HG03139 (cell line): Measurements from ENCODE around the gene EGLN3.
"Not testable (repeated sequence)": the region's sequence is repeated elsewhere in the genome, so short reads cannot be mapped to it uniquely, and the experiment has no call there.

ENCODE experiments used
- ATAC-seq: cut with Tn5 transposase; IDR thresholded peaks from one replicate; pipeline ENCODE4 v1.9.1; 2021; ENCODE audit not compliant: unreplicated experiment

EGLN3 gene

DNA sequence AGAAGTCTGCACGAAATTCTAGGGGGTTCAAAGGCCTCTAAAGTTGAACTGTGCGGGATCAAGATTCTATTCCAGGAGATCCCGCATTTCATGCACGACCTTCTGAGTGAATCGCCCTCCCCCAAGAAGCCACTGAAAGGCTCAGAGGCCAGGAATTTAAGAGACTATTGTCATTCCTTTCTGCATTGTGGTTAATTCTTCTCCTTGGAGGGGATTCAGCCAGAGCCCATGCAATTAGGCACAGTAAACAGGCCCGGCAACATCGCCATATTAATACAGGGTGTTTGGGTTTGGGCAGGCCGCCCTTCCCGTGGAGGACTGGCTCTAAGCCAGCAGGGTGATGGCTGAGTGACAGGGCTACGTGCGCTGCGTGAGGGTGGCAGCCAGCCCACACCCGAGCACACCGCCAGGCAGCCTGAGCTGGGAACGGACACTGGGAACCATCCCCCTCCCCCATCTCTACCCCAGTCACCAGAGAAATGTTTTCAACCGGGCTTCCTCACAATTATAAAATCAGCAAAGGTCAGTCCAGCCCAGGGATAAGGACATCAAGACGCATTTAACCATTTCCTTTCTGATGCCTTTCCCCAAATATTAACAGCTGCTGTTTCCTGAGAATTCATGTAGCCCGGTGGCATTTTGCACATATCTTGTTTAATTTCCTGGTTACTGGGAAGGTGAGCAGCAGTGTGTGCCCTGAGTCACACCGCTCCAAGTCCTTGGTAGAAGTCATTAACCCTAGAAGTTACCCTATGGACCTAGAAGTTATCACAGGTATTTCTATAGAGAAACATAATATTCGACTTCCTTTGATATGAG, 12.5 kb downstream of the EGLN3 start:
- ATAC-seq = no peak

- no peak for ATAC-seq
These were observed 14.5 kb downstream of the EGLN3 start for GRCh38 chr14:33936391-33936790.

- no peak for ATAC-seq
These were observed 15.9 kb downstream of the EGLN3 start for GRCh38 chr14:33934938-33935337.

DNA sequence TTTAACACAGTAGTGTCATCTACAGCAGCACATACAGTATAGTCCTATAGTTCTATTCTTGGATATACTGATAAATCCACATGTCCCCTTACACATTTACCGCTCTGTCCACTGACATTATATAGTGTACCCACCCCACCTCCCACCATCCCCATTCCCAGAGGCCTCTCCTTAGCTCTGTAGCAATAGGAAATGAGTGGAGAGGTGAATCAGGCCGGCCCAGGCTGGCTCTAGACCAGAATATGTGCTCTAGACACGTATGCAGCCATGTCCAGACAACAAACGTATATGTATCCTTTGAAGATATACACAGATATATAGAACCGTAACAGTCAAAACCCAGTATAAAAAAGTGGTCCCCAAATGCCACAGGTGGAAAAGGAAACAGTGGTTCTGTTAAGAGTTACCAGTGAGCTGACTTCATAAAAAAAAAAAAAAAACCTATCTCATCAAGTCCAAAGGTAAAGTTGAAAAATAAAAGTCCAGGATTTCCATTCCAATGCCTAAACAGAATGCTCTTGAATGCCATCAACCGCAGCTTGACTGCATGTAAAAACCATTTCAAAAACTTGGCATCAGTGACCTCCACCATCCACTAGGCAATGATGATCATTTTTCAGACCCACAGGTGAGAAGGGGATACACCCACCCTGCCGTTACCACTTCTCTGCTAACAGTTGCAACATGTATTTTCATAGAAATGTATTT, 16.7 kb downstream of the EGLN3 start:
- ATAC-seq = no peak

DNA sequence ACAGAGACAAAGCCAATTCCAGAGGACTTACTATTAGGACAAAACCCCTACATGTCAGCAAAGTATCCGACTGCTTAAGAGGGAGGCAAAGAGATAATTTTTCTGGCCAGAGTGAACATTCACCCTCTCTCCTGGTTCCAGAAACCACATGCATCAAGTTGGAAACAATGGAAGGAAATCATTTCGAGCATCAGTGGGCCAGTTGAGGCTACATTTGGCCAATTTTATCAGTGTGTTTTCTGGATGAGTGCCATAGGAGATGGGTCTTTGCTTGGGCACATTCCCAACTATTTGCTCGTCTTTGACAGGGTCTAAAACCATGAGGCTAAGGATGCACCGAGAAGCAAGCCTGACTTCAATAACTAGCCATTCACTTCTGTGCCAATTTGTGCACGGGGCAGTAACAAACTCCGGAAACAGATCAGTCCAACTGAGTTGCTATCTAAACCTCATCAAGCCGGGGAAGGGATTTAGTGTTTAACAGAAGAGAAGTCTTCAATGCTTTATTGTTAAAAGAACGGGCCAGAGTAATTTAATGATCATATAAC, 17.4 kb downstream of the EGLN3 start:
- no peak for ATAC-seq

- ATAC-seq = no peak
These were observed 18.1 kb downstream of the EGLN3 start for GRCh38 chr14:33932576-33933345.

GRCh38 chr14:33932033-33932432, 18.8 kb downstream of the EGLN3 start:
- no peak for ATAC-seq

DNA sequence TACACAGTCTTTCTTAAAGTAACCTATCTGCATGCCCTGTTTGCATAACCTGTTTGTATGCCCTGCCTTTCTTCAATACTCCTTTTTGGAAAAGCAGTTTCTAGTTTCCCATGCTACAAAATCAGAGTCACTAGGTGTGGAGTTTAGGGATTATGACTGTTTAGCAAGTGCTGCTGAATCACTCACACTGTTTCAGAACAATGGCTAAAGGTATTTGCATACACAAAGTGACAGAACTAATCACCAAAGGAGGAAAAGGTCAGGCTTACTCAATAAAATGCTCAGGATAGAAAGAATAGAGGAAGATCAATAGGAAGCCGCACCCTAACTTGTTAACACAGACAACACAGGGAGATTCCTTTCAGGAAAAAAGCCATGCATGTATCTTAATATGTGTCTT, 19.4 kb downstream of the EGLN3 start:
- no peak for ATAC-seq

DNA sequence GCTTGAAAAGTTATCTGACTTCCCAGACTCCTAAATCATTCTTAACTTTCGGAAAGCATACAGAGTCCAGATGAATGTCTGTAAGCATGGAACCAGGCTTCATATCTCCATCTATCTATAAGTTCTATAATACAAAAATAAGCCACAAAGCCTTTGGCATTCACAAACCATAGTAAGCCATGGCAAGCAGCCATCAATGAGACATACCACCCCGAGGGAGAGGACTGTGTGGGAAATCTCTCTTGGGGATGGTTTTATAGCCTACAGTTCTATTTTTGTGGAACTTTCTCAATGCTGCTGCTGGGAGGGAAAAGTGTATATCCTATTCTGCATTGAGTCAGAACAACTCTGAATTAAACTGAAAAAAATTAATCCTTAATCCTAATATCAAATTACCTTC, 20.4 kb downstream of the EGLN3 start:
- ATAC-seq = no peak

DNA sequence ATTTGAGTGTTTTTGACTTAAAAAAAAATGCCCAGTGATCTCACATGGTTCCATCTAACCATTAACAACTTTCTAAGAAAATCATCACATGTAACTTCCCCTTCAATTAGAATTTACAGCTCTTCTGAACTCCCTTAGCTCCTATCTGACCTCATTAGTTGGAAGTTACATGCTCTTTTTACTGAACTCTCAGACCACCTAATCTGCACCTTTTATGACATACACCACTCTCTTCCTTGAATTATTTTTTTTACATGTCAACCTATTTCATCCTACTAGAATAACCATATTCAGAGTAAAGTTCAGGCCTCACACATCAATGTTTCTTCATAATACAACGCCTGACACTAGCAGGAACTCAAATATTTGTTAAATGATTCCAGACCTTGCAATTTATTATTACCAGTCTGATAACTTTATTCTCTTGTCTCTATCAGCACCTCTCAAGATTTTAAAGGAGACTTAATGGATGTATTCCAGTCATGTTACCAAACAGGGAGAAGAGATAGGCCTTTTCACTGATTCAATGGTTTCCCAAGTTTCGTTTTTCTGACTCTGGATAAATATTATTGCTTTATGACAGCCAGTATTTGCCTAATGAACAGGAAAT, 21.0 kb downstream of the EGLN3 start:
- no peak for ATAC-seq

- ATAC-seq = no peak
These were observed 22.0 kb downstream of the EGLN3 start for GRCh38 chr14:33928895-33929294.

DNA sequence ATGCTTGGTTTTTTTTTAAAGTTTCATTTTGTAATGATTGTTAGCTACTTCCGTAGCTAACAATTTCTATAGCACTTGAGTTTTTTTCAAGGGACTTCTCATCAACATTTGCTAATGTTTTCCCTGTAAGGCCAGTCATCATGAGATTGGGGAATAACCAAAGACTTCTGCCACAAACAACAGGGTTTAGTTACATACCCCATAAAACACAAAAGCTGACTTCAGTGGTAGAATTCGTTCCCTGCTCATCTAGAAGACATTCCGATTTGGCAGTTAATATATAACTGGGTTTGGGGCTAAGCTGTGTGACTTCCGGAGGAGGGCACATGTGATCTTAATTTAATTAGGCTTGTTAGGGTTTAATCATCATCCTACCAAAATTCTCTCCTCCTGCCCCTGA, 22.9 kb downstream of the EGLN3 start:
- ATAC-seq = no peak

GRCh38 chr14:33926967-33927366, 23.9 kb downstream of the EGLN3 start:
- ATAC-seq = not testable (repeated sequence)

DNA sequence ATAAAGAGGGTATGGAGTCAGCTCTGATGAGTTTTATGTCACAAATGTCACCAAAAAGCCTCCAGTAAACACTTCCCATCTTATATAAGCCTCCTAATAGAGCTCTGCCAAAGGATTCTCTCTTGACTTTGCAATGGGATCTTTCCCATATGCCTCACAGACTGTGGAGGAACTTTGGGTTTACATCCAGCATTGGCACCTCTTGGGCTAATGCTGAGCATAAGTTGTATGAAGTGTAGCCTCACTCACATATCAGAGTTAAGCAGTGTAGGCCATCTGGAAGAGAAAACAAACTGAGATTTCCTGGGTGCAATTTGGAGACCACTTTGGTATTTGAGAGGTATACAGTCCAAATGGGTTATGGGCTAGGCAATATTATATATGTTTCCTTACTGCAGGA, 24.9 kb downstream of the EGLN3 start:
- no peak for ATAC-seq

DNA sequence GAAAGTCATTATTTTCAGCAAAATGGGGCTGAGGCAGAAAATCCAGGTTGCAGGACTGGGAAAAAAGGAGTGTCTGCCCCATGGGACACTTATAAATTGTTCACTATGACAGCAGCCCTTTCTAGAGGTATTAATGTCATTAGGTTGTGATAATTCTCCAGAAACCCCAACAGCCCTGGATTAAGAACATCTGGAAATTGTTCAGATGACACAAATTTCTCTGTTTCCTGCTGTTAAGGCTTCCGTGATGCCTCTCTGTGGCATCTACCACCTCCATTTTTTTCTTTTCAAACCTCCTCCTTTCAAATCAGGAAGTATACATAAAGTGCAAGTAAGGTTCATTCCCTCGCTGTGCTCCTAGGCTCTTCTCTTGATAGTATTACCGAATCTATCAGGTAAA, 25.6 kb downstream of the EGLN3 start:
- ATAC-seq = no peak

DNA sequence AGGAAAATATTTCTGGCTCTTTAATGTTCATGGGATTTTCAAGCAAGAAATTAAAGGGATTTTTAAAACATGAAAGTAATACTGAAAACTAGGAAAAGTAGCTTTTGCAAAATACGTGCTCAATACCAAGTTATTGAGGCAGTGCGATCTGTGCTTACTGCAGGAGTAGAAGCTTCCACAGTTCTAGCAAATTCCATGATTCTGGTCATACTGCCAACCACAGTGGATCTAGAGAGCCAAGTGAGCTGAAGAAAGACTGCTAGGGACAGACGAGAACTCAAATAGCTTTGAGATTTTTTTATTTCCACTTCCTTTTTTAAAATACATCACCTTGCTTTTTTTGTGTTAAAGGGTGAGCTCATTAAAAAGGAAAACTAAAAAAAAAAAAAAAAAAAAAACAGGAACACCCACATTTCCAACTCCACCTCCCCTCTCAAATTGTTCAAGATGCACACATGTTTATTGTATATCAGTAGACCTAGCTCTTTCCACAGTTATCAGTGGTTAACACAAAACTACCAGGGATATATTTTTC, 26.2 kb downstream of the EGLN3 start:
- ATAC-seq = no peak

DNA sequence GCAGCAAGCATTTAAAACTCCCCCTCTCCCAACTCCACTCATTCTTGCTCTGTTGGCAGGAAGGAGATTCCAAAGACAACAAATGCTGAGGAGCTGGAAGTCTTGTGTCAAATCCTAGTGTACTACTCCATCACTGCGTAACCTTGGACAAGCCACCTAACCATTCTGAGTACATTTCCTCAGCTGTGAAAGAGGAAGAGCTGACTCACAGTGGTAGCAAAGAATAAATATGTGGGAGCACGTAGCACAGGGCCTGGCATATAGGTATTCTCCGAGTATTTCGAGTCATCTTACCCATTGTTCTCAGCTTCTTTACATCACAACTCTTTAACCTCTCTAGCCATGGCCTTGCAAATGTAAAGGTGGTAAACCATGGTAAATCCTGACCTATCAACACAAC, 28.7 kb downstream of the EGLN3 start:
- ATAC-seq = no peak

DNA sequence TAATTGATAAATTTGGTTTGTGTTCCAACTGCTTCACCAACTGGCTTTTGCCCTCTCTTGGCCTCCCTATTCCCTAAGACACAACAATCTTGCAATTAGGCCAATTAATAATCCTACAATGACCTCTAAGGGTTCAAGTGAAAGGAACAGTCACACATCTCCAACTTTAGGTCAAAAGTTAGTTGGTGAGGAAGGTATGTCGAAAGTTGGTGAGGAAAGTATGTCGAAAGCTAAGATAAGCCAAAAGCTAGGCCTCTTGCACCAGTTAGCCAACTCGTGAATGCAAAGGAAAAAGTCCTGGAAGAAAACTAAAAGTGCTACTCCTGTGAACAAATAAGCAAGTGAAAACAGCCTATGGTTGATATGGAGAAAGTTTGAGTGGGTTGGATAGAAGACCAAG, 32.6 kb downstream of the EGLN3 start:
- ATAC-seq = no peak

DNA sequence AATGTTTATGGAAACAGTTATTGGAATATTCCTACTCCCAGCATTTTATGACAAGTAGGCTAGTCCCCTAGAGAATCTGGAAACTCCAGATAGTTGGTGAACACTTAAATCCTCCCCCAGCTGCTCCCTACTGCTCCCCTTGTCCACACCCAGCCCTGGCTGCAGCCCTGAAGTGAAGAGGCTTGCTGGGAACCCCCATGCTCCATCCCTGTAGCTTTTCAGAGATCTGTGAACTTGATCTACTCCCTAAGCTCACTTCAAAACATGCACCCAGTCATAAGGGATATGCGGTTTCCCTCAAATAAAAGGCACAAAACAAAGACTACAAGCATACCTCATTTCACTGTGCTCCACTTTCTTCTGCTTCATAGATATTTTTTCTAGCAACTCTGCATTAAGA, 33.2 kb downstream of the EGLN3 start:
- ATAC-seq = no peak

GRCh38 chr14:33916663-33917565, 34.0 kb downstream of the EGLN3 start:
- no peak for ATAC-seq
